ENCODE measurements around the gene ARHGEF2.

- TF ChIP-seq, protein P1, sequence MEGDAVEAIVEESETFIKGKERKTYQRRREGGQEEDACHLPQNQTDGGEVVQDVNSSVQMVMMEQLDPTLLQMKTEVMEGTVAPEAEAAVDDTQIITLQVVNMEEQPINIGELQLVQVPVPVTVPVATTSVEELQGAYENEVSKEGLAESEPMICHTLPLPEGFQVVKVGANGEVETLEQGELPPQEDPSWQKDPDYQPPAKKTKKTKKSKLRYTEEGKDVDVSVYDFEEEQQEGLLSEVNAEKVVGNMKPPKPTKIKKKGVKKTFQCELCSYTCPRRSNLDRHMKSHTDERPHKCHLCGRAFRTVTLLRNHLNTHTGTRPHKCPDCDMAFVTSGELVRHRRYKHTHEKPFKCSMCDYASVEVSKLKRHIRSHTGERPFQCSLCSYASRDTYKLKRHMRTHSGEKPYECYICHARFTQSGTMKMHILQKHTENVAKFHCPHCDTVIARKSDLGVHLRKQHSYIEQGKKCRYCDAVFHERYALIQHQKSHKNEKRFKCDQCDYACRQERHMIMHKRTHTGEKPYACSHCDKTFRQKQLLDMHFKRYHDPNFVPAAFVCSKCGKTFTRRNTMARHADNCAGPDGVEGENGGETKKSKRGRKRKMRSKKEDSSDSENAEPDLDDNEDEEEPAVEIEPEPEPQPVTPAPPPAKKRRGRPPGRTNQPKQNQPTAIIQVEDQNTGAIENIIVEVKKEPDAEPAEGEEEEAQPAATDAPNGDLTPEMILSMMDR (IDR thresholded peaks at IDR 0.05; ENCODE audit: extremely low read depth in 1 of 2, insufficient read depth in 1 of 2, low read depth in 1 of 2, low read length in 2 of 2) = no peak
- TF ChIP-seq MYC (IDR thresholded peaks at IDR 0.05; ENCODE audit: low read depth, low read length) = no peak
- TF ChIP-seq POLR2A (IDR thresholded peaks at IDR 0.05; ENCODE audit: low read depth, low read length) = no peak
- TF ChIP-seq EZH2 (IDR thresholded peaks at IDR 0.05; ENCODE audit: borderline replicate concordance, low read depth, low read length, severe bottlenecking) = no peak
- no peak for TF ChIP-seq JUN (IDR thresholded peaks at IDR 0.05; ENCODE audit: borderline replicate concordance, insufficient read depth, insufficient read length, low read depth)
- no peak for TF ChIP-seq POLR2AphosphoS5 (IDR thresholded peaks at IDR 0.05; ENCODE audit: insufficient read depth, low read depth, low read length)
- no peak for TF ChIP-seq FOS (IDR thresholded peaks at IDR 0.05; ENCODE audit: borderline replicate concordance, insufficient read depth, low read length)
Measured at GRCh38 chr1:155947741-155948140, 30.6 kb downstream of the ARHGEF2 start.

Data from endothelial cell of umbilical vein (primary cell).